Osteoblast (primary cell): ENCODE data around the gene SUSD5. TPM values are rescaled to one million over a fixed set of nuclear protein-coding genes. Genes with fewer than 3 reads are reported as not detected.

Experiments used
- DNase-seq: peaks from one replicate; pipeline ENCODE4 v3.0.0; 2011; ENCODE audit warnings: low spot score, mixed read lengths; ENCODE audit not compliant: insufficient read length; ENCODE audit errors: missing footprints
- H2AFZ ChIP-seq: 2 replicates; pipeline ENCODE4 v1.6.0; 2011; ENCODE audit warnings: mild to moderate bottlenecking, low read length
- H3K27ac ChIP-seq: 2 replicates; pipeline ENCODE4 v1.5.1; 2011; ENCODE audit warnings: mild to moderate bottlenecking, low read depth, low read length, moderate library complexity
- H3K27me3 ChIP-seq: 2 replicates; pipeline ENCODE4 v1.6.0; 2012; ENCODE audit warnings: mild to moderate bottlenecking, control low read depth, inconsistent platforms, low read length, moderate library complexity; ENCODE audit not compliant: insufficient read depth
- H3K36me3 ChIP-seq: 2 replicates; pipeline ENCODE4 v1.5.1; 2011; ENCODE audit warnings: mild to moderate bottlenecking, low read length, control low read depth, moderate library complexity; ENCODE audit not compliant: insufficient read depth
- H3K4me1 ChIP-seq: 2 replicates; pipeline ENCODE4 v1.5.1; 2011; ENCODE audit warnings: mild to moderate bottlenecking, low read length, control low read depth, moderate library complexity; ENCODE audit not compliant: insufficient read depth
- H3K4me2 ChIP-seq: 2 replicates; pipeline ENCODE4 v1.6.0; 2011; ENCODE audit warnings: mild to moderate bottlenecking, low read length; ENCODE audit not compliant: insufficient read depth
- H3K4me3 ChIP-seq: fragments of 200-600 bp; sonication (generic); 3 replicates; pipeline ENCODE4 v1.5.1; 2012; ENCODE audit warnings: mild to moderate bottlenecking, low read length, inconsistent platforms; ENCODE audit not compliant: insufficient read depth
- H3K79me2 ChIP-seq: 2 replicates; pipeline ENCODE4 v1.6.0; 2012; ENCODE audit warnings: mild to moderate bottlenecking, low read length, control low read depth, inconsistent platforms; ENCODE audit not compliant: insufficient read depth
- H3K9me3 ChIP-seq: 2 replicates; pipeline ENCODE4 v1.5.1; 2011; ENCODE audit warnings: low read depth, low read length, control low read depth
- H4K20me1 ChIP-seq: 2 replicates; pipeline ENCODE4 v1.6.0; 2012; ENCODE audit warnings: mild to moderate bottlenecking, low read length, control low read depth; ENCODE audit not compliant: insufficient read depth
- CTCF ChIP-seq: IDR thresholded peaks from 2 replicates; pipeline ENCODE4 v1.5.1; 2011; ENCODE audit warnings: mild to moderate bottlenecking, low read depth, low read length, moderate library complexity; ENCODE audit errors: extremely low read depth
- total RNA-seq: library from RNA; depleted of rRNA; stranded (reverse); fragments of >200 nt; gene quantifications from 2 replicates; pipeline ENCODE4 v1.2.3, GENCODE V29; 2012

The SUSD5 gene
- total RNA-seq, 1 donor: 10.9 TPM

- Histone ChIP-seq H3K27me3 (no peaks in the 10 kb centered on the region), H3K4me2 (no peak overlapping the region), H3K9me3 (no peaks in the 10 kb centered on the region), H3K27ac (no peak overlapping the region), H3K36me3 (no peaks in the 10 kb centered on the region), H3K4me1 (no peaks in the 10 kb centered on the region), H4K20me1 (no peaks in the 10 kb centered on the region), H2AFZ (no peak overlapping the region), H3K4me3 (no peak overlapping the region), H3K79me2 (no peaks in the 10 kb centered on the region)
- TF ChIP-seq CTCF: no peak
- no peak for DNase-seq
Measured at GRCh38 chr3:33152363-33153360, 65.9 kb downstream of the SUSD5 start.

- H3K4me1 ChIP-seq: peaks cover 13% of the 10 kb centered on the region
- DNase-seq: no peak
- H3K36me3 ChIP-seq: no peaks in the 10 kb centered on the region
- H3K9me3 ChIP-seq: no peaks in the 10 kb centered on the region
- H3K79me2 ChIP-seq: no peaks in the 10 kb centered on the region
- H3K4me3 ChIP-seq: no peak overlapping the region
- H3K27me3 ChIP-seq: no peaks in the 10 kb centered on the region
- no peak overlapping the region for H3K27ac ChIP-seq
- no peak overlapping the region for H3K4me2 ChIP-seq
- H2AFZ ChIP-seq: no peak overlapping the region
- no peak for TF ChIP-seq CTCF
- no peaks in the 10 kb centered on the region for H4K20me1 ChIP-seq
Measured at GRCh38 chr3:33149342-33149741, 69.3 kb downstream of the SUSD5 start.

GRCh38 chr3:33146791-33147445, 71.7 kb downstream of the SUSD5 start:
- Histone ChIP-seq H4K20me1 (no peaks in the 10 kb centered on the region), H3K4me2 (peak overlapping the region; percentile 32), H3K27me3 (no peaks in the 10 kb centered on the region), H3K4me3 (no peak overlapping the region), H3K36me3 (peaks cover 13% of the 10 kb centered on the region), H3K79me2 (no peaks in the 10 kb centered on the region), H2AFZ (no peak overlapping the region), H3K9me3 (no peaks in the 10 kb centered on the region), H3K4me1 (peaks cover 13% of the 10 kb centered on the region), H3K27ac (no peak overlapping the region)
- peak; percentile 72 for DNase-seq
- no peak for TF ChIP-seq CTCF

GRCh38 chr3:33145901-33146580, 72.6 kb downstream of the SUSD5 start:
- DNase-seq: no peak
- TF ChIP-seq CTCF: no peak
- peaks cover 13% of the 10 kb centered on the region for H3K4me1 ChIP-seq
- no peak overlapping the region for H3K27ac ChIP-seq
- no peaks in the 10 kb centered on the region for H3K9me3 ChIP-seq
- H3K79me2 ChIP-seq: no peaks in the 10 kb centered on the region
- H3K36me3 ChIP-seq: peaks cover 13% of the 10 kb centered on the region
- no peaks in the 10 kb centered on the region for H3K27me3 ChIP-seq
- no peak overlapping the region for H3K4me3 ChIP-seq
- no peak overlapping the region for H2AFZ ChIP-seq
- H4K20me1 ChIP-seq: no peaks in the 10 kb centered on the region
- peak overlapping the region; percentile 32 for H3K4me2 ChIP-seq
